ENCODE measurements around the gene ARMC8. TPM values are rescaled to one million over a fixed set of nuclear protein-coding genes. Genes with fewer than 3 reads are reported as not detected.

ARMC8 gene
- total RNA-seq, 1 donor from 2014 or later: 29.5 TPM

DNA sequence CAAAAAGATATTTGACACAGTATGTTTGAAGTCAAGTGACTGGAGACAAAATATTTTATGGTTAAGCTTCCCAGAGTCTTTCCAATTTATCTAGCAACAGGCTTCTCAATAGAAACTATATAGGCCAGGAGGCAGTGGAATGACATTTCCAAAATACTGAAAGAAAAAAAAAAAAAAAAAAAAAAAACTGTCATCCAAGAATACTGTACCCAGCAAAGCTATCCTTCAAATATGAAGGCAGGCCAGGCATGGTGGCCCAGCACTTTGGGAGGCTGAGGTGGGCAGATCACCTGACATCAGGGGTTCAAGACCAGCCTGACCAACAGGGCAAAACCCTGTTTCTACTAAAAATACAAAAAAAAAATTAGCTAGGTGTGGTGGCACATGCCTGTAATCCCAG lies 121.7 kb downstream of the ARMC8 start:
- Histone ChIP-seq H3K27me3 (ENCODE audit: control insufficient read depth, insufficient read depth, low read length) (no peaks in the 10 kb centered on the region), H3K4me3 (ENCODE audit: low read depth, low read length) (no peak overlapping the region), H3K36me3 (ENCODE audit: control insufficient read depth, insufficient read depth, low read length) (no peaks in the 10 kb centered on the region)
- FAIRE-seq (no peak), DNase-seq (ENCODE audit: low read depth) (no peak)
- TF ChIP-seq, protein P1, sequence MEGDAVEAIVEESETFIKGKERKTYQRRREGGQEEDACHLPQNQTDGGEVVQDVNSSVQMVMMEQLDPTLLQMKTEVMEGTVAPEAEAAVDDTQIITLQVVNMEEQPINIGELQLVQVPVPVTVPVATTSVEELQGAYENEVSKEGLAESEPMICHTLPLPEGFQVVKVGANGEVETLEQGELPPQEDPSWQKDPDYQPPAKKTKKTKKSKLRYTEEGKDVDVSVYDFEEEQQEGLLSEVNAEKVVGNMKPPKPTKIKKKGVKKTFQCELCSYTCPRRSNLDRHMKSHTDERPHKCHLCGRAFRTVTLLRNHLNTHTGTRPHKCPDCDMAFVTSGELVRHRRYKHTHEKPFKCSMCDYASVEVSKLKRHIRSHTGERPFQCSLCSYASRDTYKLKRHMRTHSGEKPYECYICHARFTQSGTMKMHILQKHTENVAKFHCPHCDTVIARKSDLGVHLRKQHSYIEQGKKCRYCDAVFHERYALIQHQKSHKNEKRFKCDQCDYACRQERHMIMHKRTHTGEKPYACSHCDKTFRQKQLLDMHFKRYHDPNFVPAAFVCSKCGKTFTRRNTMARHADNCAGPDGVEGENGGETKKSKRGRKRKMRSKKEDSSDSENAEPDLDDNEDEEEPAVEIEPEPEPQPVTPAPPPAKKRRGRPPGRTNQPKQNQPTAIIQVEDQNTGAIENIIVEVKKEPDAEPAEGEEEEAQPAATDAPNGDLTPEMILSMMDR (IDR thresholded peaks at IDR 0.05; ENCODE audit: insufficient read depth, low read length, severe bottlenecking): no peak

DNA sequence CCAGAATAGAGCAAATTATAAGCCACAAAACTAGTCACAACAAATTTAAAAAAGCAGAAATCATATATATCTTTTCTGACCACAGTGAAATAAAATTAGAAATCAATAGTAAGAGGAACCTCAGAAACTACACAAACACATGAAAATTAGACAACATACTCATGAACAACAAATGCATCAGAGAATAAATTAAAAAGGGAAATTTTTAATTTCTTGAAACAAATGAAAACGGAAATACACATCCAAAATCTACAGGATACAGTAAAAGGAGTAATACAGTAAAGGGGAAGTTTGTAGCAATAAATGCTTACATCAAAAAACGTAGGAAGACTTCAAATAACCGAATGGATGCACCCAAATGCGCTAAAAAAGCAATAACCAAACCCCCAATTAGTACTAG lies 123.4 kb downstream of the ARMC8 start:
- TF ChIP-seq, protein P1 (IDR thresholded peaks at IDR 0.05; ENCODE audit: insufficient read depth, low read length, severe bottlenecking): no peak

DNA sequence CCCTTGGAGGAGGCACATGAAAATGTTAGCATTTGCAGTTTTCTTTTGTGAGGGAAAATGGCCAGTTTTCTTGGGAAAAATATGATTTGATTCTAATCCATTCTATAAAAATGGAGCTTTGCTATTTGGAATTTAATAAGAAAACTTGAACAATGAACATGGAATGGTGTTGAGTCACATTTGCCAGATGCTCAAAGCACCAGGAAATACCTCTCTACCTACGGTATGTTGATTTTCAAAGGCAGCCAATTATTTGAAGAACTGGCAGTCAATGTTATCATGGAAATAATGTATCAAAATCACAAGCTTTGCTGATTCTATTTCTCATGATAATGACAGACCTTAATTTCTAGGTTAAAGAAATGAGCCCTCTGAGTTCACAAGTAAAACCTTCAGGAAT lies 127.7 kb downstream of the ARMC8 start:
- Histone ChIP-seq H3K36me3 (ENCODE audit: control insufficient read depth, insufficient read depth, low read length) (no peaks in the 10 kb centered on the region), H3K27me3 (ENCODE audit: control insufficient read depth, insufficient read depth, low read length) (no peaks in the 10 kb centered on the region), H3K4me3 (ENCODE audit: low read depth, low read length) (no peak overlapping the region)
- TF ChIP-seq, protein P1 (IDR thresholded peaks at IDR 0.05; ENCODE audit: insufficient read depth, low read length, severe bottlenecking): no peak
- DNase-seq (ENCODE audit: low read depth) (peak; percentile 60), FAIRE-seq (no peak)

More for the DNA sequence above, 123.4 kb downstream of the ARMC8 start:
- FAIRE-seq (no peak), DNase-seq (ENCODE audit: low read depth) (no peak)
- Histone ChIP-seq H3K36me3 (ENCODE audit: control insufficient read depth, insufficient read depth, low read length) (no peaks in the 10 kb centered on the region), H3K27me3 (ENCODE audit: control insufficient read depth, insufficient read depth, low read length) (no peaks in the 10 kb centered on the region), H3K4me3 (ENCODE audit: low read depth, low read length) (no peak overlapping the region)

DNA sequence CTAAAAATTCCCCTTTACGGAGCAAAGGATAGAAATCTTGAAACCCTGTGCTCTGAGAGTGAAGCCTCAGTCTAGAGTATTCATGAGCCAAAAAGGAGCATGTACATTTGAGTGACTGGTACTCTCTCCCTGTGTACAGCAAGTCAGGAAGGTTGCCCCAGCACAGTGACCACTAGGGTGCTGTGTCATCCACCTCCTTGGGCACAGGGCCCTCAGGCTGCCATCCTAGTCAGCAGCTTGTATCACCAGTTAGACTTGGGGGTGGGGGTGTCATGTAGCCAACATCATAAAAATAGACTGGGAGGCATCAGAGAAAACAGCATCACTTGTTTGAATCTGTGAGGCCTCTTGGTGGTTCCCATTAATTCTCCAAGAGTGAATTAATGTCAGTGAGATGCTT lies 130.6 kb downstream of the ARMC8 start:
- TF ChIP-seq, protein P1 (IDR thresholded peaks at IDR 0.05; ENCODE audit: insufficient read depth, low read length, severe bottlenecking): no peak
- no peaks in the 10 kb centered on the region for H3K27me3 ChIP-seq (ENCODE audit: control insufficient read depth, insufficient read depth, low read length)
- H3K4me3 ChIP-seq (ENCODE audit: low read depth, low read length): no peak overlapping the region
- FAIRE-seq (no peak), DNase-seq (ENCODE audit: low read depth) (no peak)
- H3K36me3 ChIP-seq (ENCODE audit: control insufficient read depth, insufficient read depth, low read length): no peaks in the 10 kb centered on the region

DNA sequence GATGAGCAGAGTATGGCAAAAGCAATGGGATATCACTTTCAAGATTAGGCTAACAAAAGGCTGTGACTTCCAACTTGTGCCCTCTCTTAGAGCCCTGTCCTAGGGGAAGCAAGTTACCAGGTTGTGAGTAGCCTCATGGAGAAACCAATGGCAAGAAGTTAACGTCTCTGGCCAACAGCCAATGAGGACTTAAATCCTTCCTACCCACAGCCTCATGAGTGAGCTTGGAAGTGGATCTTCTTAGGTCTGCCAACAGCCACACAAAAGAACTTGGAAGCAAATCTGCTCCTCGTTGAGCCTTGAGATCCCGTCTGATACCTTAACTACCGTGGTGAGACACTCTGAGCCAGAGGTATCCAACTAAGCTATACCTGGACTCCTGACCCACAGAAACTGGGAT lies 136.9 kb downstream of the ARMC8 start:
- H3K27me3 ChIP-seq (ENCODE audit: control insufficient read depth, insufficient read depth, low read length): no peaks in the 10 kb centered on the region
- DNase-seq (ENCODE audit: low read depth) (peak; percentile 20), FAIRE-seq (peak; percentile 64)
- no peaks in the 10 kb centered on the region for H3K36me3 ChIP-seq (ENCODE audit: control insufficient read depth, insufficient read depth, low read length)
- no peak overlapping the region for H3K4me3 ChIP-seq (ENCODE audit: low read depth, low read length)
- TF ChIP-seq, protein P1 (IDR thresholded peaks at IDR 0.05; ENCODE audit: insufficient read depth, low read length, severe bottlenecking): no peak

DNA sequence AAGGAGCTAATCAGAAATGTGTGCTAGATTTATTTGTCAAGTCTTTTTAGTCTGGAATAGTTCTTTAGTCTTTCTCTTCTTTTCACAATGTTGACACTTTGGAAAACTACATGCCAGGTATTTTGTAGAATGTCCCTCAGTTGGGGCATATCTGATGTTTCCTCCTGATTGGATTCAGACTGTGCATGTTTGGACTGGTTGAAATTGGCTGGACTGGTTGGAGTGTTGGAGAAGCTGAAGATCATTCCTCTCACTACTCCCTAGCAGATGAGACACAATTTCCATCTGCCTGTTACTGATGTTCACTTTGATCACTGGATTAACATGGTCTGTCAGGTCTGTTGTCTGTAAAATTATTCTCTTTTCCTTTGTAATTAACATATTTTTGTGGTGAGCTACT lies 138.9 kb downstream of the ARMC8 start:
- Histone ChIP-seq H3K36me3 (ENCODE audit: control insufficient read depth, insufficient read depth, low read length) (no peaks in the 10 kb centered on the region), H3K4me3 (ENCODE audit: low read depth, low read length) (no peak overlapping the region), H3K27me3 (ENCODE audit: control insufficient read depth, insufficient read depth, low read length) (no peaks in the 10 kb centered on the region)
- FAIRE-seq (no peak), DNase-seq (ENCODE audit: low read depth) (peak; percentile 80)
- TF ChIP-seq, protein P1 (IDR thresholded peaks at IDR 0.05; ENCODE audit: insufficient read depth, low read length, severe bottlenecking): no peak
